GM06990 (cell line): ENCODE measurements around the gene EXOG.

Source experiments
- DNase-seq: peaks from one replicate; pipeline ENCODE4 v3.0.0-alpha.2; 2011; ENCODE audit not compliant: insufficient read length; ENCODE audit errors: extremely low read depth
- H3K27me3 ChIP-seq: replicated peaks from 2 replicates; pipeline ENCODE4 v1.6.0; 2011; ENCODE audit warnings: low read length; ENCODE audit not compliant: control insufficient read depth, insufficient read depth
- H3K36me3 ChIP-seq: 2 replicates; pipeline ENCODE4 v1.5.1; 2011; ENCODE audit warnings: low read length; ENCODE audit not compliant: control insufficient read depth, insufficient read depth
- H3K4me3 ChIP-seq: replicated peaks from 2 replicates; pipeline ENCODE4 v1.5.1; 2011; ENCODE audit warnings: low read depth, mild to moderate bottlenecking, control low read depth, low read length
- TF ChIP-seq, protein P1 (sequence below): IDR thresholded peaks from 2 replicates; pipeline ENCODE4 v1.5.1; 2011; ENCODE audit warnings: low read length, control low read depth, mild to moderate bottlenecking, inconsistent platforms; ENCODE audit not compliant: insufficient read depth, poor library complexity, severe bottlenecking

The EXOG gene

DNA sequence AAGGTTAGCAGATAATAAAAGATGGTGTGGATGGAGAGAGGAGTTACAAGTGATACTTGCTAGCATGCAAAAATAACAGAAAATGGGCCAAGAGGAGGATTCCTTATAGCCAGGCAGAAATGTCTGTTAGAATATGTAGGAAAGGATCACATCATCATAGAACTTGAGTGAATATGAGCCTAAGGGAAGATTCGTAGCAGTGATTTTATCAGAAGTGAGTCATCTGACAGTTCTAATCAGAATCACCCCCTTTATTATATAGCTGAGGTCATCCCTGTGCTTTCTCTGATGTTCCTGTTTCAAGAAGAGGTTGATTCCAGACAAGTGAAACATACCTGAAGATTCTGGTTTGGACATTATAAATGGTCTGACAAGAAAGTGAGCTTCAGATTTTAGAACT, 22.9 kb downstream of the EXOG start:
- DNase-seq, result no peak
- no peaks in the 10 kb centered on the region for H3K27me3 ChIP-seq
- H3K36me3 ChIP-seq, result peaks cover 7% of the 10 kb centered on the region
- TF ChIP-seq, protein P1, sequence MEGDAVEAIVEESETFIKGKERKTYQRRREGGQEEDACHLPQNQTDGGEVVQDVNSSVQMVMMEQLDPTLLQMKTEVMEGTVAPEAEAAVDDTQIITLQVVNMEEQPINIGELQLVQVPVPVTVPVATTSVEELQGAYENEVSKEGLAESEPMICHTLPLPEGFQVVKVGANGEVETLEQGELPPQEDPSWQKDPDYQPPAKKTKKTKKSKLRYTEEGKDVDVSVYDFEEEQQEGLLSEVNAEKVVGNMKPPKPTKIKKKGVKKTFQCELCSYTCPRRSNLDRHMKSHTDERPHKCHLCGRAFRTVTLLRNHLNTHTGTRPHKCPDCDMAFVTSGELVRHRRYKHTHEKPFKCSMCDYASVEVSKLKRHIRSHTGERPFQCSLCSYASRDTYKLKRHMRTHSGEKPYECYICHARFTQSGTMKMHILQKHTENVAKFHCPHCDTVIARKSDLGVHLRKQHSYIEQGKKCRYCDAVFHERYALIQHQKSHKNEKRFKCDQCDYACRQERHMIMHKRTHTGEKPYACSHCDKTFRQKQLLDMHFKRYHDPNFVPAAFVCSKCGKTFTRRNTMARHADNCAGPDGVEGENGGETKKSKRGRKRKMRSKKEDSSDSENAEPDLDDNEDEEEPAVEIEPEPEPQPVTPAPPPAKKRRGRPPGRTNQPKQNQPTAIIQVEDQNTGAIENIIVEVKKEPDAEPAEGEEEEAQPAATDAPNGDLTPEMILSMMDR, result no peak
- H3K4me3 ChIP-seq, result no peak overlapping the region

DNA sequence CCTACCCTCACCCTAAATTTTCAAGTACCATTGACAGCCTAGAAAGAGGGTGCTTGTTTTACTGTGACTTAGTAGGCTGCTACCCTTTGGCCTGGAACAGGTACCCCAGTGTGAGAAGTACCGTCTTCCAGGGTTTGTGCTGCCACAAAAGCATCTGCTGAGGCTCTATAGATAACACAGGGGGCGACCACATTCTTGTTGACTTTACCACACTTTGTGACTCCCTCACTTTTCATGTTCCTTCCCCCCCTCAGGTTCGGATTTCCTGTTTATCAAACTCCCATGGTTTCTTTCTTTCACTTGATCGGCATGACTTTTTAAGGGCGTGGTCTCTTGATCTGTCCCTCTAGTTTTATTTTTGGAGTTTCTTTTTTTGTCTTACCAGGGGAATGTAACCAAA, 23.5 kb downstream of the EXOG start:
- TF ChIP-seq, protein P1, result no peak
- Histone ChIP-seq H3K36me3 (peaks cover 7% of the 10 kb centered on the region), H3K27me3 (no peaks in the 10 kb centered on the region), H3K4me3 (no peak overlapping the region)
- no peak for DNase-seq

DNA sequence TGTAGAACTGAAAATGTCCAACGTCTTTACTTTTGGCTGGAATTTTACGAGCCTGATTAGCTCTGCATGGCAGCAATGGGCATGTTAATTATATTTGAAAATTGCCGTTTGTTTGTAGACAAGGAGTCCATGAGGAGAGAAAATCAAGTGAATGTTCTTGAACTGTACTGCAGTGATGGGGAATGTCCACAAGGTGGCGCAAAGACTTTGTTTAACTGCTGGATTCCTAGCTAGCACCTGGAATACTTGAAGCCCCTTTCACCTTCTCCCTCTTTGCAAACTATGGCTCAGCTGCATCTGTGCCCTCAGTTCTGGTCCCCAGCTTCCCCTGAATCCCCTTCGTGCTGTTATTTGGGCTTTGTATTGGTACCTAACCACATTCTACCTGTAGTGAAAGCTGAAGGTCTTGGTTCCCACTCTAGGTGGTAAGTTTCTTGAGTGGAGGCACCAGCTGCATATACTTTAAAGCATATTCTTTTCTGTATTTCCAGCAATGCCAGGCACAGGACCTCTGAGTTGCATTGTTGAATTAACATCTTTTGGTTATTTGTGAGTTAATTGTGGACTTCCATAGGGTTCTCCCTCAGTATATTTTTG, 25.3 kb downstream of the EXOG start:
- TF ChIP-seq, protein P1, result peak; percentile 81
- H3K36me3 ChIP-seq, result peaks cover 3% of the 10 kb centered on the region
- DNase-seq, result no peak
- no peaks in the 10 kb centered on the region for H3K27me3 ChIP-seq
- no peak overlapping the region for H3K4me3 ChIP-seq

DNA sequence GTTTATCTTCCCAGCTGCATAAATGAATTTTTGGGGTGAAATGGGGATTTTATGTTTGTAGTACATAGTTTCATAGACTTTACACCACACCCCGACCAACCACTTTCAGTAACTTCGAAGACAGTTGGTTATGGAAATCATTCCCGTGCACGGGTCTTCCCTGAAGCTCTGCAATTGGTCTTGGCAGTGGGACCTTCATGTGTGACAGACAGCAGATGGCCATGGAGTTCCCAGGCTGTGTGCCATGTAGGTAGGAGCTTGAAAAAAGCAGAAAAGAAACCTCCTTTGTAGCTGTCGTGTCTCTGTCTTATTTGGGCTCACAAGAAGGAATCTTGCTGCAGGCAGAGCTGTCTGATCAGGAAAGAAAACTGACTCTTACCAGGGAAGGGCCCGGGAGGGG, 25.9 kb downstream of the EXOG start:
- Histone ChIP-seq H3K36me3 (peaks cover 3% of the 10 kb centered on the region), H3K4me3 (no peak overlapping the region), H3K27me3 (no peaks in the 10 kb centered on the region)
- DNase-seq, result no peak
- TF ChIP-seq, protein P1, result no peak

DNA sequence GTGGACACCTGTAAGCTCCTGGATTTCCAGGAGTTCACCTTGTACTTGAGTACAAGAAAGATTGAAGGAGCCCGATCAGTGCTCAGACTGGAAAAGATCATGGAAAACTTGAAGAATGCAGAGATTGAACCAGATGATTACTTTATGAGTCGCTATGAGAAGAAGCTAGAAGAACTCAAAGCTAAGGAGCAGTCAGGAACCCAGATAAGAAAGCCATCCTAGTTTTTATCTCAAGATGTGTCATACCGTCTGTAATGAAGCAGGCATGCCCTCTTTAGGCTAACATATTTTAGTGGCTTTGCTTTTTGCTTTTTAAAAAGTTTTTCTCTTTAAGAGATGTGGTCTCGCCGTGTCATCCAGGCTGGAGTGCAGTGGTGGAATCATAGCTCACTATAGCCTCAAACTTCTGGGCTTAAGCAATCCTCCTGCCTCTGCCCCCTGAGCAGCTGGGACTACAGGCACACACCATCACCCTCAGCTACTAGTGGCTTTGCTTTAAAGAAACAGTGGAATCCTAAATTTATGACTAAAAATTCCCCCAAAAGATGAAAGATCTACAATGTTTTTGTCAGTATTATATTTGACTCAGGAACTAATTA, 28.1 kb downstream of the EXOG start:
- no peak for DNase-seq
- no peaks in the 10 kb centered on the region for H3K27me3 ChIP-seq
- no peak overlapping the region for H3K4me3 ChIP-seq
- peaks cover 7% of the 10 kb centered on the region for H3K36me3 ChIP-seq
- TF ChIP-seq, protein P1, result no peak

DNA sequence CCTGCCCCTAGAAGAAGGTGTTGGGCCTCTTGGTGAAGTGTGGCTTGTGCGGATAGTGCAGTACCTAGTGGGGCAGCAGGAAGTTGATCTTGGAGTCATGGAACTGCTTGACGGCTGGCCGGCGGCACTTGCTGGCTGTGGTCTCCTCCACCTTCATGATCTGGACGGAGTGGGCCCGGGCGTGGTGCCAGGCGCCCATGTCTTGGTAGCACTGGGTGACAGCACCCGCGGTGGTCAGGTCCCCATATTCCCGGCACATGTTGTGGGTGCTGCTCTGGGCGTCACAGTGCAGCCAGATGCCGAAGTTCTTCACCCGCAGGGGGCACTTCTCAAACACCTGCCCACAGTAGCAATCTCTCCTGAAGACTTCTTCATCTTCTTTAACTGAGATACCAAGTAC, 30.7 kb downstream of the EXOG start:
- H3K36me3 ChIP-seq, result peaks cover 6% of the 10 kb centered on the region
- no peak for DNase-seq
- no peak overlapping the region for H3K4me3 ChIP-seq
- TF ChIP-seq, protein P1, result no peak
- H3K27me3 ChIP-seq, result no peaks in the 10 kb centered on the region
